SK-N-SH (cell line): Measurements from ENCODE around the gene RFX7.

Source experiments
- ELF1 ChIP-seq: IDR thresholded peaks from 2 replicates; pipeline ENCODE4 v1.4.0; 2012
- EP300 ChIP-seq, 2 experiments: IDR thresholded peaks; 2 replicates each; pipeline versions ENCODE4 v1.4.0 to v1.6.1; 2012; ENCODE audit warnings: borderline replicate concordance in 1 of 2, low read depth in 1 of 2, low read length in 1 of 2
- FOXM1 ChIP-seq: IDR thresholded peaks from 2 replicates; pipeline ENCODE4 v1.4.0; 2012; ENCODE audit warnings: low read depth, mild to moderate bottlenecking
- NFIC ChIP-seq: IDR thresholded peaks from 2 replicates; pipeline ENCODE4 v1.4.0; 2012; ENCODE audit warnings: borderline replicate concordance
- POLR2AphosphoS5 ChIP-seq: IDR thresholded peaks from 2 replicates; pipeline ENCODE4 v1.6.1; 2012; ENCODE audit warnings: low read depth, low read length
- REST ChIP-seq: IDR thresholded peaks from 2 replicates; pipeline ENCODE4 v1.6.1; 2012; ENCODE audit warnings: mild to moderate bottlenecking, low read depth, low read length, moderate library complexity
- RFX5 ChIP-seq: IDR thresholded peaks from 2 replicates; pipeline ENCODE4 v1.6.1; 2012; ENCODE audit warnings: mild to moderate bottlenecking, improper control_type of control experiment, low read length
- USF2 ChIP-seq: fragments of 150-350 bp; IDR thresholded peaks from 2 replicates; pipeline ENCODE4 v1.6.1; 2017; ENCODE audit warnings: antibody characterized with exemption, low read length, low read depth, borderline replicate concordance
- TF ChIP-seq, protein P1 (sequence below): fragments of 200-600 bp; sonication (generic); IDR thresholded peaks from 2 replicates; pipeline ENCODE4 v1.6.1; 2017; ENCODE audit warnings: antibody characterized with exemption, mild to moderate bottlenecking, moderate library complexity

DNA sequence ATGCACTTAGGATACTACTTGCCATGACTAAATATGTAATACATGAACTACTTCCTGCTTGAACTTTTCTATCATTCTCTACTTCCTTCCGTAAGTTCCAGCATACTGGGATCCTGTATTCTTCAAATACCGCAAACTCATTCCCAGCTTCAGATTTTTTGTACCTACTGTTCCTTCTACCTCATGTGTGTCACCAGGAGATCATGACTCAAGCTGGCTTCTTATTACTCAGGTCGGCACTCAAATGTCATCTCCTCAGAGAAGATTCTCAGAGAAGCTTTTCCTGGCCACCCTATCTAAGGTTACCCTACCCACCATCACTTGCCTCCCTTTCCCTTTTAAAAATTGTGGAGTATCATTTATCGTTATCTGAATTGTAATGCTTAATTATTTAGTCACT is 66.7 kb downstream of the RFX7 start:
- TF ChIP-seq, protein P1, sequence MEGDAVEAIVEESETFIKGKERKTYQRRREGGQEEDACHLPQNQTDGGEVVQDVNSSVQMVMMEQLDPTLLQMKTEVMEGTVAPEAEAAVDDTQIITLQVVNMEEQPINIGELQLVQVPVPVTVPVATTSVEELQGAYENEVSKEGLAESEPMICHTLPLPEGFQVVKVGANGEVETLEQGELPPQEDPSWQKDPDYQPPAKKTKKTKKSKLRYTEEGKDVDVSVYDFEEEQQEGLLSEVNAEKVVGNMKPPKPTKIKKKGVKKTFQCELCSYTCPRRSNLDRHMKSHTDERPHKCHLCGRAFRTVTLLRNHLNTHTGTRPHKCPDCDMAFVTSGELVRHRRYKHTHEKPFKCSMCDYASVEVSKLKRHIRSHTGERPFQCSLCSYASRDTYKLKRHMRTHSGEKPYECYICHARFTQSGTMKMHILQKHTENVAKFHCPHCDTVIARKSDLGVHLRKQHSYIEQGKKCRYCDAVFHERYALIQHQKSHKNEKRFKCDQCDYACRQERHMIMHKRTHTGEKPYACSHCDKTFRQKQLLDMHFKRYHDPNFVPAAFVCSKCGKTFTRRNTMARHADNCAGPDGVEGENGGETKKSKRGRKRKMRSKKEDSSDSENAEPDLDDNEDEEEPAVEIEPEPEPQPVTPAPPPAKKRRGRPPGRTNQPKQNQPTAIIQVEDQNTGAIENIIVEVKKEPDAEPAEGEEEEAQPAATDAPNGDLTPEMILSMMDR = no peak
- no peak for TF ChIP-seq FOXM1
- TF ChIP-seq REST = no peak
- no peak for TF ChIP-seq ELF1
- no peak for TF ChIP-seq EP300 (IDR thresholded peaks at IDR 0.05; ENCODE audit: borderline replicate concordance in 1 of 2, low read depth in 1 of 2, low read length in 1 of 2)
- TF ChIP-seq RFX5 = no peak
- TF ChIP-seq USF2 = no peak
- TF ChIP-seq POLR2AphosphoS5 = no peak
- no peak for TF ChIP-seq NFIC
